GM12878 (cell line): ENCODE measurements around the gene EIF4B. TPM values are rescaled to one million over a fixed set of nuclear protein-coding genes. Genes with fewer than 3 reads are reported as not detected.

ENCODE experiments used
- ATF2 ChIP-seq: IDR thresholded peaks from 2 replicates; pipeline ENCODE4 v1.6.1; 2012; ENCODE audit warnings: low read length, inconsistent platforms
- CREB1 ChIP-seq: IDR thresholded peaks from 2 replicates; pipeline ENCODE4 v1.6.1; 2012; ENCODE audit warnings: low read depth, mild to moderate bottlenecking, inconsistent platforms
- CREM ChIP-seq: IDR thresholded peaks from 2 replicates; pipeline ENCODE4 v1.6.1; 2014; ENCODE audit warnings: antibody characterized with exemption, low read depth
- E2F4 ChIP-seq: IDR thresholded peaks from 2 replicates; pipeline ENCODE4 v1.6.1; 2012; ENCODE audit warnings: low read depth, low read length, improper control_type of control experiment
- EGR1 ChIP-seq, 2 experiments: IDR thresholded peaks; 1 replicate in 1 of 2; 2 replicates in 1 of 2; pipeline ENCODE4 v1.6.1; 2011 to 2012; ENCODE audit warnings: low read depth in 2 of 2, low read length in 2 of 2, borderline replicate concordance in 1 of 2, mild to moderate bottlenecking in 1 of 2, moderate library complexity in 1 of 2
- ELK1 ChIP-seq: IDR thresholded peaks from 2 replicates; pipeline ENCODE4 v1.6.1; 2012; ENCODE audit warnings: low read depth, low read length, improper control_type of control experiment
- HDAC2 ChIP-seq: fragments of 200-600 bp; sonication (generic); IDR thresholded peaks from 2 replicates; pipeline ENCODE4 v1.6.1; 2017
- JUNB ChIP-seq: IDR thresholded peaks from 2 replicates; pipeline ENCODE4 v1.6.1; 2016; ENCODE audit warnings: antibody characterized with exemption, mild to moderate bottlenecking
- KAT2A ChIP-seq: conservative IDR thresholded peaks from 2 replicates; pipeline ENCODE4 v1.6.1; 2011; ENCODE audit warnings: low read depth, low read length; ENCODE audit not compliant: control insufficient read depth
- NR2F1 ChIP-seq: fragments of 450-650 bp; conservative IDR thresholded peaks from 2 replicates; pipeline ENCODE4 v1.6.1; 2017; ENCODE audit warnings: mild to moderate bottlenecking
- POLR2AphosphoS5 ChIP-seq: IDR thresholded peaks from 2 replicates; pipeline ENCODE4 v1.6.1; 2011; ENCODE audit warnings: mild to moderate bottlenecking, low read length, inconsistent platforms
- RCOR1 ChIP-seq: conservative IDR thresholded peaks from 2 replicates; pipeline ENCODE4 v1.6.1; 2012; ENCODE audit warnings: low read depth, low read length, improper control_type of control experiment
- RELB ChIP-seq: fragments of 450-650 bp; IDR thresholded peaks from 2 replicates; pipeline ENCODE4 v1.6.1; 2017; ENCODE audit warnings: low read depth, mild to moderate bottlenecking, moderate library complexity
- SMC3 ChIP-seq: IDR thresholded peaks from 2 replicates; pipeline ENCODE4 v1.6.1; 2011; ENCODE audit warnings: low read length, improper control_type of control experiment, borderline replicate concordance
- ZBTB4 ChIP-seq: fragments of 450-650 bp; formaldehyde crosslinking; IDR thresholded peaks from 2 replicates; pipeline ENCODE4 v1.4.0; 2022; ENCODE audit warnings: mild to moderate bottlenecking, moderate library complexity
- ZNF24 ChIP-seq: fragments of 450-650 bp; IDR thresholded peaks from 2 replicates; pipeline ENCODE4 v1.6.1; 2017; ENCODE audit warnings: antibody characterized with exemption, mild to moderate bottlenecking
- polyA plus RNA-seq, 11 experiments: library from polyadenylated mRNA; depleted of rRNA in 4 of 11; unstranded in 6 of 11; stranded (reverse) in 5 of 11; fragments of >200 nt; fragmentation: Nextera tagmentation in 4 of 11; fragmentation: Illumina TruSeq in 1 of 11; extraction: Ambion mirVana in 4 of 11; extraction: Trizol in 1 of 11; gene quantifications; 1 replicate in 1 of 11; 2 replicates in 10 of 11; pipeline versions ENCODE4 v1.2.1 to v1.2.3, GENCODE V29; 2011 to 2016; ENCODE audit warnings: inconsistent platforms in 2 of 11, missing spikeins in 2 of 11, low read depth in 1 of 11
- total RNA-seq, 4 experiments: library from RNA; depleted of rRNA in 3 of 4; stranded (reverse); fragments of >200 nt in 3 of 4; fragmentation: Illumina TruSeq in 1 of 4; extraction: Trizol in 1 of 4; gene quantifications; 2 replicates each; pipeline versions ENCODE4 v1.2.1 to v1.2.3, GENCODE V29; 2013 to 2021

Gene EIF4B
- total and polyA plus RNA-seq, 10 of the 15 experiments (the other 5 are each of a cell fraction or from before 2014, with no cell fraction given) = 123 to 752 (median 431) TPM

- TF ChIP-seq POLR2AphosphoS5 = peak; percentile 80
- TF ChIP-seq NR2F1 = no peak
- peak; percentile 90 for TF ChIP-seq CREB1
- no peak for TF ChIP-seq SMC3
- peak; percentile 81; the same call in 1 of the 2 replicates for TF ChIP-seq HDAC2
- TF ChIP-seq KAT2A = no peak
- TF ChIP-seq ZBTB4 (CRISPR knock-in tag) = peak; percentile 27; the same call in 1 of the 2 replicates
- 0 out of 2 replicates have a peak, but pooled peaks have one; percentile 19 for TF ChIP-seq E2F4
- no peak for TF ChIP-seq RCOR1
- peak; percentile 63 for TF ChIP-seq ELK1
- TF ChIP-seq ATF2 = no peak
- no peak for TF ChIP-seq ZNF24
- TF ChIP-seq CREM = peak; percentile 85
- 0 out of 3 replicates have a peak, but pooled peaks of 1 of the 2 experiments have one; percentile 4 for TF ChIP-seq EGR1 (IDR thresholded peaks at IDR 0.05; ENCODE audit: borderline replicate concordance in 1 of 2, low read depth in 2 of 2, low read length in 2 of 2)
- no peak for TF ChIP-seq JUNB
- peak; percentile 98 for TF ChIP-seq RELB
Observed at GRCh38 chr12:53005986-53006809, at the start of gene EIF4B (continued).
